A673 (cell line): ENCODE results near the gene PDE4B. TPM values are rescaled to one million over a fixed set of nuclear protein-coding genes. Genes with fewer than 3 reads are reported as not detected.
"Not testable (repeated sequence)": the region's sequence is repeated elsewhere in the genome, so short reads cannot be mapped to it uniquely, and the experiment has no call there.

ENCODE experiments used
- BruUV-seq: library from RNA; stranded (reverse); fragments of 400-500 nt; replicated peaks from 2 replicates; lab custom pipeline; 2021; lab: Mats Ljungman, UMichigan
- CTCF ChIA-PET: fragments of 300-600 bp; sonication (Branson Sonifier 250); formaldehyde crosslinking; loops from one replicate; lab custom pipeline; 2022; ENCODE audit warnings: antibody characterized with exemption; lab: Charles Lee
- POLR2A ChIA-PET: fragments of 300-600 bp; sonication (Branson Sonifier 250); formaldehyde crosslinking; loops from one replicate; lab custom pipeline; 2022; ENCODE audit warnings: antibody characterized with exemption; ENCODE audit not compliant: low non-redundant PET; lab: Charles Lee
- DNase-seq: peaks from one replicate; pipeline ENCODE4 v3.0.0-alpha.2; 2015; ENCODE audit warnings: low spot score
- H3K27ac ChIP-seq: fragments of 200-600 bp; sonication (generic); 2 replicates; pipeline ENCODE4 v1.5.1; 2016; ENCODE audit warnings: mixed run types, low read depth, mild to moderate bottlenecking, mixed read lengths, antibody characterized with exemption, low read length; ENCODE audit not compliant: poor library complexity, severe bottlenecking
- H3K27me3 ChIP-seq: fragments of 200-600 bp; sonication (generic); replicated peaks from 2 replicates; pipeline ENCODE4 v1.6.1; 2017; ENCODE audit warnings: mixed run types, low read depth, mild to moderate bottlenecking, mixed read lengths, antibody characterized with exemption, low read length; ENCODE audit not compliant: insufficient read depth, poor library complexity
- H3K36me3 ChIP-seq: fragments of 200-600 bp; sonication (generic); 2 replicates; pipeline ENCODE4 v1.6.1; 2016; ENCODE audit warnings: mixed run types, mild to moderate bottlenecking, mixed read lengths, antibody characterized with exemption, low read length; ENCODE audit not compliant: insufficient read depth, poor library complexity, severe bottlenecking
- H3K4me1 ChIP-seq: fragments of 200-600 bp; sonication (generic); 2 replicates; pipeline ENCODE4 v1.6.1; 2017; ENCODE audit warnings: mixed run types, mild to moderate bottlenecking, mixed read lengths, antibody characterized with exemption, low read length; ENCODE audit not compliant: insufficient read depth, poor library complexity, severe bottlenecking
- H3K4me3 ChIP-seq: fragments of 200-600 bp; sonication (generic); 2 replicates; pipeline ENCODE4 v1.5.1; 2016; ENCODE audit warnings: low read depth, mixed run types, mild to moderate bottlenecking, mixed read lengths, low read length; ENCODE audit not compliant: poor library complexity, severe bottlenecking
- H3K9me3 ChIP-seq: fragments of 200-600 bp; sonication (generic); 2 replicates; pipeline ENCODE4 v1.6.1; 2016; ENCODE audit warnings: mixed run types, low read depth, mild to moderate bottlenecking, mixed read lengths, antibody characterized with exemption, low read length; ENCODE audit not compliant: poor library complexity, severe bottlenecking
- CTCF ChIP-seq: fragments of 300-800, 200-600 bp; sonication (generic); conservative IDR thresholded peaks from 2 replicates; pipeline ENCODE4 v1.5.1; 2017; ENCODE audit warnings: low read depth, mild to moderate bottlenecking, antibody characterized with exemption, low read length, moderate library complexity, mixed read lengths
- EZH2 ChIP-seq: fragments of 200-600 bp; sonication (generic); IDR thresholded peaks from 2 replicates; pipeline ENCODE4 v1.6.1; 2017; ENCODE audit warnings: borderline replicate concordance, low read depth, mild to moderate bottlenecking, mixed read lengths, antibody characterized with exemption, low read length; ENCODE audit not compliant: poor library complexity, severe bottlenecking
- intact Hi-C: fragments of 100-400 bp; cut with micrococcal nuclease; formaldehyde crosslinking; loops from one replicate; pipeline ENCODE4 v1.10.0; 2022; ENCODE audit not compliant: unreplicated experiment
- total RNA-seq: library from RNA; stranded (reverse); gene quantifications from 2 replicates; pipeline ENCODE4 v1.2.3, GENCODE V29; 2021

Gene PDE4B
- total RNA-seq, 1 experiment from 2014 or later, result 20.0 TPM

DNA sequence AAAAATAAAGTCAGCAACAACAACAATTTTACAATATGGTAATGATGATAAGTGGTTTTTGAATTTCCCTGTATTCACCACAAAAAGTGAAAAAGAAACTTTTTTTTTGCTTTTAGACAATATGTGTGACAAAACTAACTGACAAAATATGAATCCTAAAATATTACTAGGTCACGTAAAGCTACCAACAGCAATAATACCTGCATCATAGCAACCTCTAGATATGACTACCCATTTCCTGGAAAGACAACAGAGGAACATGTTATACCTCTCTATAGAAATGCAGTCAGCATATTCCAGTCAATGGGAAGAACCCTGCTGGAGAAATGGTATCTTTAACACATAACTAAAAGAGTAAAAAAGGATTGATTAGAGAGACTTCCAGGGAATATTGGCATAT lies 73.7 kb downstream of the PDE4B start:
- Histone ChIP-seq H3K27ac (no peak overlapping the region), H3K9me3 (no peaks in the 10 kb centered on the region), H3K4me1 (no peaks in the 10 kb centered on the region), H3K4me3 (no peak overlapping the region), H3K36me3 (no peaks in the 10 kb centered on the region), H3K27me3 (peaks cover 3% of the 10 kb centered on the region)
- DNase-seq, result no peak
- intact Hi-C loops, result no loop called here
- ChIA-PET POLR2A (no interaction called here), CTCF (no interaction called here)
- BruUV-seq, result no TSS peak
- TF ChIP-seq CTCF (no peak), EZH2 (no peak)

DNA sequence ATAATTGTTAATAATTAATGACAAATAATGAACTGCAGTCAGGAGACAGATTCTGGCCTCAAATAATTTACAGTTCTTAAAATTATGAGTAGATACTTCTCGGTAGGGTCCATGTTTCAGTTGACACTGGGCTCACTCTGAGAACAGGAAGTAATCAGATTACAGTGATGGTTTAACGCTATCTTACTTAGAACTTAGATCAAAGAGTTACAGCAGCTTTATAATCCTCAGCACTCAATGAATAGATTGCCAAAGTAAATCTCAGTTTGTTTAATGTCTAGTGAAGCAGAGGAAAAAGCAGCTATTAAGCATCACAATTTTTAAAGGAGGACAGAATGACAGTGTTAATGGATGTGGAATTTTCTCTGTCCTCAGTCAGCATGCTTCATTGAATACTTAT lies 79.6 kb downstream of the PDE4B start:
- peaks cover 5% of the 10 kb centered on the region for H3K9me3 ChIP-seq
- DNase-seq, result peak; percentile 6
- no peaks in the 10 kb centered on the region for H3K27me3 ChIP-seq
- no peaks in the 10 kb centered on the region for H3K4me1 ChIP-seq
- H3K4me3 ChIP-seq, result no peak overlapping the region
- ChIA-PET POLR2A (no interaction called here), CTCF (no interaction called here)
- BruUV-seq, result no TSS peak
- TF ChIP-seq EZH2, result no peak
- no peak for TF ChIP-seq CTCF
- no peaks in the 10 kb centered on the region for H3K36me3 ChIP-seq
- H3K27ac ChIP-seq, result no peak overlapping the region
- intact Hi-C loops, result no loop called here

- H3K27me3 ChIP-seq, H3K36me3 ChIP-seq, BruUV-seq, H3K4me3 ChIP-seq, H3K4me1 ChIP-seq, DNase-seq, H3K9me3 ChIP-seq, H3K27ac ChIP-seq, CTCF ChIA-PET, POLR2A ChIA-PET, intact Hi-C loops: not testable (repeated sequence)
Observed at GRCh38 chr1:65878342-65878741, 85.6 kb downstream of the PDE4B start.

DNA sequence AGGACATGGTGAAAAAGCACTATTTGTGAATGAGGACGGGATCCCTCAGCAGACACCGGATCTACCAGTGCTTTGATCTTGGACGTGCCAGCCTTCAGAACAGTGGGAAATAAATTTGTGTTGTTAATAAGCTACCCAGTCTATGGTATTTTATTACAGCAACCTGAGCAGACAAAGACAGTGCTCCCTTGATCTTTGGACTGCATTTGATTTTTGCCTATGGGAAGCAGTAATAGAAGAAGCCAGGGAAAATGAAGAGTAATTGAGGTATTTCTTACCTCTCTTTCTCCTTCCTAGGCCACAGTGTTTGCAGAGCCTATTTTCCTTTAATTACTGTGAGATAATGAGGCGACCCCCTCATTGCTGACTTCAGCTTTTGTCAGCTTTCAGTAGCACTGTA lies 87.9 kb downstream of the PDE4B start:
- Histone ChIP-seq H3K27me3 (no peaks in the 10 kb centered on the region), H3K9me3 (peaks cover 5% of the 10 kb centered on the region), H3K36me3 (no peaks in the 10 kb centered on the region), H3K27ac (no peak overlapping the region), H3K4me3 (no peak overlapping the region), H3K4me1 (no peaks in the 10 kb centered on the region)
- intact Hi-C loops, result no loop called here
- CTCF ChIA-PET, result no interaction called here
- POLR2A ChIA-PET, result no interaction called here
- no peak for TF ChIP-seq EZH2
- no peak for TF ChIP-seq CTCF
- no peak for DNase-seq
- BruUV-seq, result no TSS peak
